ENCODE measurements around the gene ADARB2.
A peak's percentile ranks its signal among the peaks of the same experiment; 100 is the strongest.

ADARB2 gene

DNA sequence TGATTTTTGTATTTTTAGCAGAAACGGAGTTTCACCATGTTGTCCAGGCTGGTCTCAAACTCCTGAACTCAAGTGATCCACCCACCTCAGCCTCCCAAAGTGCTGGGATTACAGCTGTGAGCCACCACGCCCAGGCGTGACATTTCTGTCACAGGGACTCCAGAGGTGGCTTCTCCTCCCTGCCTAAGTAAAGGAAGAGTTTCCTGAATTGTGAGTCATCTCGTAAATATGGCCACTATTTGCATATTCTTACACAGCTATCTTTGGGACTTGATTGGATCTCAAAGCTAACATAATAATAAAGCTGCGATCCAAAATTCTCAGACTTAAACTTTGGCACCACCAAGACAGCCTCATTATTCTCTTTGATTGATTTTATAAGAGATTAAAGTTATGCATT is 50.1 kb downstream of the ADARB2 start:
- no peak for DNase-seq (ENCODE audit: low read depth, low spot score)

DNA sequence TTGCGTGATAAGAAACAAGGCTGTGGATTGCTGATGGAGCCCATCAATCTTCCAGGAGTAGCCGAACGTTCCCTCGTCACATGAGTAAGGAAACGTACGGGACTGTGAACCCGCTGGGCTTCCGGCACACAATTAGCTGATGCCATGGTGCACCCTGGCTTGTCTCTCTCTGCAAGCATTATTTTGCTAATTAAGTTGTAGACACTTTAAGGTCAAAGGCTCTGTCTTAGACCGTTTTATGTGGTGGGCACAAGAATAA is 50.9 kb downstream of the ADARB2 start:
- DNase-seq (ENCODE audit: low read depth, low spot score) = no peak

DNA sequence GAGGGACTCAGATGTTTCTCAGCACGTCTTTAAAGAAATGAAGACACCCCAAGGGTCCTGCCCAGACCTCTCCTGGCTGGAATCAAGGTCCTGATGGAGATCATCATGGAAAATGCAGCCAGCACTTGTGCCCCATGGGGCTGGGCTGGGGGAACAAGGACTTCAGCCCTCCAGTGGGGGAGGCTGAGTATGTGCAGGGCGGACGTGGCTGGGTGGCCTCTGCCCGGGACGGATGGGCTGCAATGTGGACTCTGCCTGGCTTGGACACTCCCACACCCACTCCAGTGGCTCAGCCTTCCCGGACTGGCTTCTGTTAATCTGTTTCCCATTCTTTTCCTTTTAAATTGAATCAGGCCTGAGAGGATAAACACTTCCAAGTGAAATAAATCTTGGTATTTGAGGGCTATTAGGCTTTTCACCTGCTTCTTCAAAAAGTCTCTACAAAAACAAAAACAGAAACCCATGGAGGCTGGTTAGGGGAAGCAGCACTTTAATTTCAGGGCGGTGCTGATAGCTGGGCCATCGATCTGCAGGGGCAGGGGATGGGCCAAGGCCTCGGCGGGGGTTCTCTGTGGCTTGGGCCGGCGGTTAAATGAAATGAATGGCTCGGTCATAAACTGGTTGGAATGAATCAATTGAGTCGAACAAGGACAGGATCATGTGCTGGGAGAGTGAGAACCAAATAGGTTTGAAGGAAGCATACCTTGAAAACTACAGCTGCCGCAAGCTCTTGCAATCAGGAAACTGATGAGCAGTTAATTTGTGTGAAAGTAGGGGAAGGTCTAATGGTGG is 51.4 kb downstream of the ADARB2 start:
- no peak for DNase-seq (ENCODE audit: low read depth, low spot score)

DNA sequence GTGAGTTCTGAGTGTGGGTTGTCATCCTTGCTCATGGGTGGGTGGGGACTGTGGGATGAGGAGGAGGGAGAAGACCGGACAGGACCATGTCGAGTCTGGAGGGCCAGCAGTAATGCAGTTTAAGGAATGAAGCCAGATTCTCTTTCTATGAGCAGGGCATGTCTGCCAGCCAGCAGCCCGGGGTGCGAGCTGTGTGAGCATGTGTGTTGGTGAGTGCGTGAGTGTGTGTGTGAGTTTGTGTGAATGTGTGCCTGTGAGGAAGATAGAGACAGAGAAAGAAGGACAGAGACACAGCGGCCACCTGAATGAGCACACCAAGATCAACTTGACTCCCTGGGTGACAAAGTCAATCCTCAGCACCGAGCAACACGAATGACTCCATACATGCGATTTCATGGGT is 52.3 kb downstream of the ADARB2 start:
- DNase-seq (ENCODE audit: low read depth, low spot score) = no peak

DNA sequence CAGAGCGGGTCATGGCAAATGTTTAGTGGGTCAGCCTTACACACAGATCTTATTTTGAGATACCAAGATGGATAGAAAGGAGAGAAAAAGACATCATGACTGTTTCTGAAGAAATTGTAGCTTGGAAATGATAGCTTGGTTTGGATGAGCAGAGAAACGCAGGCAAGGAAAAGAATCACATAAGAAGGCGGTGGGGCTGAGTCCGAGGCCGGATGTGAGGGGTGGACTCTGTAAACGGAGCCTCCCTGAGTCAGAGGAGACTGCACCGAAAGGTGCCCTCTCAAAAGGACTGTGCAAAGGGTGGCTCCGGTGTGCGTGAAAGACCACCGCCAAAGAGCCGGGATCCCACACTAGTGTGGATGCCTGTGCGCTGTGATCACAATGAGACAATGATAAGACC is 53.7 kb downstream of the ADARB2 start:
- DNase-seq (ENCODE audit: low read depth, low spot score) = no peak

DNA sequence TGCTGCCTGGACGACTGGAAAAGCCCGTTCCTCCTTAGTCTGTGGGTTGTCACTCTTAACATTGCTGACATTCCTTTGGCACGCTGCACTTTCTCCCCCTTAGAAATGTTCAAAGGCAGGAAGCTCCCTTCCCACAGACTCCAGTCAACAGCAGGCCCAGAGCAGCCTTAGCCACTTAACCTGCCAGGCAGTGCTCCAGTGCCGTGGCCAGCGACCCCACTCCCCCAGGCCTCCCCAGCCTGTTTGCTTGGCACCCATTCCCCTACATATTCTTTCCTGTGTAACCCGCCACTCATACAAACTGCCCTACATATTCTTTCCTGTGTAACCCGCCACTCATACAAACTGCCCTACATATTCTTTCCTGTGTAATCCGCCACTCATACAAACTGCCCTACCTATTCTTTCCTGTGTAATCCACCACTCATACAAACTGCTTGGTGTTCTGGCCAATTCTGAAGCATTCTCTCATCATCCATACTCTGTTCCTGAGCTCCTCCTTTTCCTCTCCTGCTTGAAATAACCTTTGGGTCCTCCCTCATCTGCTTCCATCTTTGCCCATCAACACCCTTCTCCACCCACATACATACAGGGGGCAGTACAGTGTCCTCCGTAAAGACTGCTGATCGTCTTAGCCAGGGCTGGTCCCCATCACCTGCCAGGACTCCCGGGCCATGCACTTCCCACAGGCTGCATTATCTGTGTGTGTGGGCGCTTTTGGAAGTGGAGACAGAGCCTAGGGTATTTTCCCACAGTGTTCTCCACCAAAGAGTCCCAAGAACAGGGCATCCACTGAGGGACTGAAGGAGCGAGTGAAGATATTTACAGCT is 57.3 kb downstream of the ADARB2 start:
- DNase-seq (ENCODE audit: low read depth, low spot score) = peak; percentile 85

DNA sequence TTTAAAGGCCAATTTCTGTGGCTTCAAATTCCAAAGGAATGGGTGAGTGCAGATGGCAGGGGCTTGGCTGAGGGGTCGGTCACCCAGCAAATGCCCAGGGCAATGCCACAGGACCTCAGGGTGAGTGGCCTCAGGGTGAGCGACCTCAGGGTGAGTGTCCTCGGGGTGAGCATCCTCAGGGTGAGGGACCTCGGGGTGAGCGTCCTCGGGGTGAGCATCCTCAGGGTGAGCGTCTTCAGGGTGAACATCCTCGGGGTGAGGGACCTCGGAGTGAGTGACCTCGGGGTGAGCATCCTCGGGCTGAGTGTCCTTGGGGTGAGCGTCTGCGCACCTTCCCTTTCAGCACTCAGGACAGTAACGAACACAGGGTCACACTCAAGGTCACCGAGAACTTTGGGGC is 59.2 kb downstream of the ADARB2 start:
- no peak for DNase-seq (ENCODE audit: low read depth, low spot score)

DNA sequence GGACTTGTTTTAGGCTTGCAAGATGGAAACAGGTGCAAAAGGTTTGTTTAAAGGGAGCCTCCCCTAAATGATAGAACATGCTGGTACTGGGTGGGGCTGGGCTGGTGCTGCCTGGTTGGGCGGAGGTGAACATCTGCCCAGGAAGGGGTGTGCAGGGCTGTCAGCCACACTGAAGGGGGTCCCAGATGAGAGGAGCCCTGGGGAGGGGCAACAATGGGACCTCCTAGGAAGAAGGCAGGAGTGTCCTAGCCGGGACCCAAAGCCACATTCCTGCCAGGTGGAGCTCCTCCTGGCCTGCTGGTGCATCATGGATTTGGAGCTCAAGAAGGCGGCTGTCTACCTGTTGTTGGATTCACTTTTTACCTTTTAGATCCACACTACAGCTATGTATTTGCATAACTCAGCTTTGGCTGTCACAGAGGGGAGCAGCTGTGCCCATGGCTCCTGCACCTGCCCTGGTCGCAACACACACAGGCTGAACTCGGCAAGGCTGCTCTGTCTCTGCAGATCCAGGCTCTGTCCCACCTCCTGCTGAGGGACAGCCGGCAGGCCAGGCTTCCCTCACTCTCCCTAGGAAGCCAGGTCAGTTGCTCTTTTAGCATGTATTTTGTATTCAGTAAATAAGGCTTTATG is 59.9 kb downstream of the ADARB2 start:
- DNase-seq (ENCODE audit: low read depth, low spot score) = no peak

DNA sequence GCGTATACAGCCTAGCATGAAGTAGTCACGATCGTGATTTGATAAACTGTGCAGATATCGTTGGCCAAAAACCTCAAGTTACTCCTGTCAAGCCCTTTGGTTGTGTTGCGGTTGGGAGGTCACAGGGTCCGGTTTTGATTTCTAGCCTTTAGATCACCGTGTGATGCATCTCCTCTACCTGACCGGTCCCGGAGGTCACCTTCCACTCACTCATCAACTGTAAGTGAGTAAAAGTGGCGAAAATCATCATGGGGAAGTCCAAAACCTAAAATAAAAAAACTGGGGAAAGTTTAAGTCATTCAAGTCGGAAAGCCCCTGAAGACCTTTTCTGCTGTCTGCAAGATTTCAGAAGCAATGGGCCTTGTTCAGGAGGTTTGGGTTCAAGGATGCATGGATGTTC is 62.8 kb downstream of the ADARB2 start:
- DNase-seq (ENCODE audit: low read depth, low spot score) = no peak

DNA sequence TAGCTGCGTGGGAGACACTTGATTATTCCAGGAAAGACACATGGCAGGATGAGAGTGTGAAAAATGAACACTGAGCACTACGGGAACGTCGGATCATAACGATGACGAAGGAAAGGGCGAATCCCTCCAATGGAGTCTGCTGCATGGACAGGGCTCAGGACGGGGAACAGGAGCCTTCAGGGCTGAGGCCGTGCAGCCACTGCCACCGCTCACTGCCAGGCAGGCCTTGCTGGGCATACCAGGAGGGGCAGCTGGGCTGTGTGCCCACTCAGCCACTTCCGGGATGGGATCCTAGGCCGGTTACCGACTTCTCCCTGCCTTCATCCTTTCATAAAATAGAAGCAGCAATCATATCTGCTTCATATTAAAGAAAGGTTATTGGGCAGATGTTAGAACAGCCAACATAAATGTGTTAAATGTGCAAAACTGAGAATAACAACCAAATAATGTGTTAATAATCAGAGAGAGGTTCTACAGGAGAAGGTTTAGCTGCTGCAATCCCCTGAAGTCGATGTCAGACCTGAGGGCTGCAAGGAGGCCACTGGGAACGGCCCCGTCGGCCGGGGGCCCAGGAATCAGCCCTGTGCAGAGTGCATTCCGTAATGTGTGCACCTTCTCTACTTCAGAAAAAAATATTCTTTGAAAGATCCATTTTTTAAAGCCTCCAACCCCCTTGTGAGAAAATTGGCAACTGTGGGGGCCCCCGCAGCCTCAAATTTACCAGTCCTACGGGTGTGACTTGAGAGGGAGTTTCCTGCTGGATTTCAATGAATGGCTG is 63.6 kb downstream of the ADARB2 start:
- no peak for DNase-seq (ENCODE audit: low read depth, low spot score)

DNA sequence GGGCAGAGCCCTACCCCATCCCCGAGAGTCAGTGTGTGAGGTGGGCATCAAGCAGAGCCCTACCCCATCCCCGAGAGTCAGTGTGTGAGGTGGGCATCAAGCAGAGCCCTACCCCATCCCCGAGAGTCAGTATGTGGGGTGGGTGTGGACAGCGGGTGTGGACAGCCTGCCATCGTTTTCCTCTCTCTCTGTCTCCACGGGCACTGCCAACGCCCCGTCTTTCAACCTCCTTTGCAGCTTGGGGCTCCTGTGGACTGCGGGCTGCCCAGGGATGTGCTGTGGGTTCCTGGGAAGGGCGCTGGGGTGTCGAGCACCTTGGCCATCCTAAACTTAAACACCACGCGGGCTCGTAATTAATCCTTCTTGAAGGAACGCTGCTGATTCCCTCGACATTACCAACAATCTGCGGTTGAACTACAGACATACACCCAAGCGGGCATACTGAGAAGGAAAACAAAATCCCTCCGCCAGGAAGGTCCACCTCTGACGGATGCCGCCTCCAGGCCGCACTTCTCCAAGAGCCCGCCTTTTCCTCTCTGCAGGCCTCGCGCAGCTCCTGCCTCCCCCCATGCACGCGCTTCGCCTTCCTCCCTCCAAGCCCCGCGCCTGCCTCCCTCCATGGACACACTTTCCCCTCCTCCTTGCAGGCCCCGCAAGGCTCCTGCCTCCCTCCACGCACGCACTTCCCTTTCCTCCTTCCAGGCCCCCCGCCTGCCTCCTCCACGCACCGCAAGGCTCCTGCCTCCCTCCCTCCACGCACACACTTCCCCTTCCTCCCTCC is 65.1 kb downstream of the ADARB2 start:
- DNase-seq (ENCODE audit: low read depth, low spot score) = no peak

DNA sequence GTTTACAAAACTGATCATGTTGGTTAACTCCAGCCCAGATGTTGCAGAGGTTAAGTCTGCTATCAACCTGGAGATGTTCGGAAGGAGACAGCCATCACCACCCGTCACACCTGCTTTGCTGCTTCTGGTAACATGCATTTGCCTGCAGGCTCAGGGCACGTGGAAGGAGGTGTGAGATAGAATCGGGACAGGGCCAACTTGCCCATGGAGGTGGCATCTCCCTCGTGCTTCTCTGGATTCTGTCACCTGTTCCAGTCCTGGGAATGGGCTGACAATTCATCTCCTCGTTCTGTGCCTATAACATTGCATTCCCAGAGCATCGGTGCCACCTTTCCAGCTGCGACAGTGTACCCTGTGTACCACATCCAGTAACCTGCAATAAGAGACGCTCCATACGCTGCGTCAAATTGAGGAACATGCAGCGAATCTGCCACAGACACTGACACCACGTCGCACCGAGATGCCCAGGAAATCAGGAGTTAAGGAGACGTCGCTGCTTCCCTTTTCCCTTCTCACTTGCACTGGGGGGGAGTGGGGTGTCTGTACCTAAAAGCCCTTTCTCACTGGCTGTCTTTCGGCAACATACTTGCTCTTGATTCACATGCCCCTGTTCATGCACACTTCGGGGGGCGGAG is 65.8 kb downstream of the ADARB2 start:
- DNase-seq (ENCODE audit: low read depth, low spot score) = no peak

DNA sequence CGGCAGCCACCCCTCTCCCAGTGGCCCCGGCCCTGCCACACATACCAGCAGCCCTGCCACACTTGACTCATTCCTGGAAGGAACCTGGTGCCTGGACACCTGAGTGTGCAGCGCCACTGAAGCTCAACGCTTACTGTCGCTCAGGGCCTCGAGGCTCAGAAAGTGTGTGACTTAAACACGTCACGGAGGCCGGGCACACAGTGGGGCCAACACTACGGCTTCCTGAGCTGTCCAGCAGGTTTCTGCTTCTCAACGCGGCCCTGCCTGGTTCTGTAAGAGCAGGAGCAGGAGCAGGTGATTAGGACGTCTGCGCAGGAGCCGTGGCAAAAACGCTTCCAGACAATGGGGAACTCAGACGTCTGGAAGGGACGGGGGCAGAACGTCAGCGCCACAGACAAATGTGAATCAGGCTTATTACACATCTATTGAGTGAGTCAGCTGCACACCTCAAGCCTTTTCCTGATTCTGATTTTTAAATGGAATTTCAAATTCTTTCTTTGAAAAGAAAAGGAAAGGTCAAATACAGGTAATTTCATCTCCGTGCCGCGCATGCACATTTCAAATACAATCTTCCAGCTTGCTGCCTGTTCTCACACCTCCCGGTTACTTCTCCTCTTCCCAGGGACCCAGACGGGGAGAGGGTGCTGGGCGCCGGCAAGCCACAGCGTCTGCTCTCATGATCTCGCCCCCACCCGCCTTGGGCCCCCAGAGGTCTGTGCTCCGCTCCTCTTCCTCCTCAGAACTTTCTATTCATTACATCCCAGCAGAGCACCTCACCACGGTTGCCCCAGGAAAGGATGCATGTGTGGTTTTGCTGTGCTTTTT is 66.6 kb downstream of the ADARB2 start:
- DNase-seq (ENCODE audit: low read depth, low spot score) = peak; percentile 38

DNA sequence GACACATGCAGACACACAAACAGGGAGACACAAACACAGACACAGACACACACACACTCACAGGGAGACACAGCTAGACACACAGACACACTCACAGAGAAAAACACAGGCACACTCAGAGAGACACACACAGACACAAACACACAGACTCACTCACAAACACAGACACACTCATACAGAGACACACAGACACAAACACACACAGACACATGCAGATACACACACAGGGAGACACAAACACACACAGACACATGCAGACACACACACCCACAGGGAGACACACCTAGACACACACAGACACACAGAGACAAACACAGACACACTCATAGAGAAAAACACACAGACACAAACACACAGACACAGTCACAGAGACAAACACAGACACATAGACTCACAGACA is 67.9 kb downstream of the ADARB2 start:
- DNase-seq (ENCODE audit: low read depth, low spot score) = no peak

DNA sequence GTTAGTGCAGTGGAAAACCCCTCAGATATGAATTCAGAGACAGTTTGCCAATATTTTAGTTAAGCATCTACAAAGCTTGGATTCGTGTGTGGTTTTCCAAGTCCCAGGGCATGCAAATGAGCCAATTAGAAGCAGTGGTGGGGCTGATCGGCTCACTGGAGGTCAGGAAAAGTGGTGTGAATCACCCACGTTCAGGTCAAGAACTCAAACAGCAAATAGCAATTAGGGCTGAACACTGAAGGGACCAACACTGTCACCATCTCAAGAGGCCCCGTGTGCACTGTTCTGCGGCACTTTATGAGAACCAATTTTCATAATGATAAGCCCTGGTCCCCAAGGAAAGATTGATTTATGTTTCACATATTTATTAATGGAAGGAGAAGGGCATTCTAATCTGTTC is 68.9 kb downstream of the ADARB2 start:
- no peak for DNase-seq (ENCODE audit: low read depth, low spot score)

DNA sequence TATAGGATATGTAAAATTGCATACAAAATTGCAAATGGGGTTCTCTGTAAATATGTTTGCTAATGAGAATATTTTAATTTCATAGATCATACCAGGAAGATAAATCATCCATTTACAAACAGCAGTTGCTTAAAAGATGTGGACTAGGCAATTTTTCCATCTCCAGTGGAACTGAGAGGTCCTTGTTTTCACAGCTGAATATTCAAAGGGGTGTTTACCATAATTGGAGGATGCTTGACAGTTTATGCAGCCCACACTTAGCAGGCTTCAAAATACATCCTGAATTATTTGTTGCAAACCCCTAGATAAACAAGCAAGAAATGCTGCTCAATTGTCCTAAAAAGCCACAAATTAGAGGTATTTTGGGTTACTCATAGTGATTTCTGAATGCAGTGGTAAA is 69.9 kb downstream of the ADARB2 start:
- DNase-seq (ENCODE audit: low read depth, low spot score) = no peak

DNA sequence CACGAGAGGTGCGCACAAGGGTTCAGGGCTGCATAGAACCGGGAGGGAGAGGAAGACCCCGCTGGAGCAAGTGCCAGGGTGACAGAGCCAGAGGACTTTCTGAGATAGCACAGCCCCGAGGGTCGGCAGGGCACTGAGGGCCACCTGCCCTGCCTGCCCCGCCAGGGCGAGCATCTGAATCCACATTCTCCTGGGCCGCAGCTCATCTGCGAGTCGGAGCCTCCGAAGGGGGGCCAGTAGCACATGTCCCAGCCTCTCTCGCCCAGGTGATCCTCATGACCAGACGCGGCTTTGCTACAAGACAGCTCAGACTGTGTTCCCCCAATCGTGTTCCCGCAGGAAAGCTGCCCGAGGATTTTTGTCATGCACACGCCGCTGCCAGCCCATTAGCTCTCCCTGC is 71.2 kb downstream of the ADARB2 start:
- DNase-seq (ENCODE audit: low read depth, low spot score) = no peak

DNA sequence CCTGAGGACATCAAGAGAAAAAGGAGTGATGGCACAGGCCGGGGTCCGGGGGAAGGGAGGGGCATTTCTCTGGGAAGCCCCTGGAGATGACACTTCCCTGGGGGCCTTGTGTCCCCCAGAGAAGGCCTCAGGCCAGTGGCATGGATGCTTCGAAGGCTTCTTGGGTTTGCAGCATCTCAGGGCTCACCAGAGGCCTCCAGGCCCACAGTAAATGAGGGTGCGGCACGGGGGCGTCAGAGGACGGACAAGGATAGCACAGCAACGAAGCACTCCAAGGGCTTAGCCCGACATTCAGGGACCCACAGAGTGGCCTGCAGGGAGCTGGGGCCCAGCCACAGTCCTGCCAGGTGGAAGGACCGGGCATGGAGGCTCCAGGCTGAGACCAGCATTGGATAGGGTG is 71.6 kb downstream of the ADARB2 start:
- DNase-seq (ENCODE audit: low read depth, low spot score) = no peak

DNA sequence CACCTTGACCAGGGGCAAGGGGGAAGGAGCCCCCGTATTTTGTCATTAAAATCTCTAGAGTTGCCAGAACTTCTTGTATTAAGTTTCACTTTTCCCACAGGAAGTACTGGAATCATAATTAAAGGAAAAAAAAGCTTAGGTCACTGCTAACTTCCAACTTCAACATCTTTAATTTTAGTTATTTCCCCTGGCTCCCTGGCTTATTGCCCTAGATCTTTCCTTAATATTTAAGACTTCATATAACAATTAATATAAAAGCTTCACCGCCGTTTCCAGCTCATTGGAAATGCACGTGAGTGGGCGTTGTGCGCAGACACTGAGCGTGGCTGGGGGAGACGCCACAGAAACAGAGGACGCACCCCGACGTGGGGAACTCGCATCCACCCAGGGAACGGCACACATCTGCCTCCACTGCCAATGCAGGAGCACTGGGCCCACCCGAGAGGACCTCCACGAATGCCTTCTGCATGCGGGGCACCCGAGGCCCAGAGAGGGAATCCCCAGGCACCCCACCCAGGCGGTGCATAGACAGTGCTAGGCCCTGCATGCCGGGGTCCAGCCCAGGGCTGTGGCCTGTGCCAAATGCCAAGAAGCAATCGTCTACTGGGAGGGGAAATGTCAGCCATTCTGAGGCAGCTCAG is 72.2 kb downstream of the ADARB2 start:
- DNase-seq (ENCODE audit: low read depth, low spot score) = no peak

Data from ELF-1 (cell line).